OCI-LY7 (cell line): ENCODE results near the gene KCNMA1. TPM values are rescaled to one million over a fixed set of nuclear protein-coding genes. Genes with fewer than 3 reads are reported as not detected.

ENCODE experiments used
- BruUV-seq: library from RNA; stranded (reverse); fragments of 400-500 nt; replicated peaks from 2 replicates; lab custom pipeline; 2021; lab: Mats Ljungman, UMichigan
- CTCF ChIA-PET: fragments of 300-600 bp; sonication (Branson Sonifier 250); formaldehyde crosslinking; loops from one replicate; lab custom pipeline; 2022; ENCODE audit warnings: antibody characterized with exemption; ENCODE audit not compliant: unreplicated experiment; lab: Charles Lee
- POLR2A ChIA-PET: fragments of 300-600 bp; sonication (Branson Sonifier 250); formaldehyde crosslinking; loops from one replicate; lab custom pipeline; 2022; ENCODE audit warnings: antibody characterized with exemption; lab: Charles Lee
- DNase-seq: peaks from one replicate; pipeline ENCODE4 v3.0.0-alpha.2; 2015; ENCODE audit warnings: low spot score
- H2AFZ ChIP-seq: fragments of 200-600 bp; sonication (generic), shearing (Covaris generic); 2 replicates; pipeline ENCODE4 v1.6.1; 2014; ENCODE audit warnings: mild to moderate bottlenecking, antibody characterized with exemption, low read length, moderate library complexity
- H3K27ac ChIP-seq: fragments of 200-600 bp; sonication (generic); 2 replicates; pipeline ENCODE4 v1.5.1; 2014; ENCODE audit warnings: mixed run types, low read depth, mild to moderate bottlenecking, moderate library complexity, low read length, inconsistent platforms; ENCODE audit not compliant: poor library complexity, severe bottlenecking
- H3K36me3 ChIP-seq: fragments of 200-600 bp; sonication (generic); 2 replicates; pipeline ENCODE4 v1.6.1; 2014; ENCODE audit warnings: mild to moderate bottlenecking, antibody characterized with exemption, low read length, moderate library complexity, mixed read lengths; ENCODE audit not compliant: insufficient read depth
- H3K4me1 ChIP-seq: fragments of 200-600 bp; sonication (generic); 2 replicates; pipeline ENCODE4 v1.5.1; 2014; ENCODE audit warnings: mild to moderate bottlenecking, low read length; ENCODE audit not compliant: insufficient read depth, poor library complexity, severe bottlenecking
- H3K4me2 ChIP-seq: fragments of 200-600 bp; sonication (generic); 2 replicates; pipeline ENCODE4 v1.6.1; 2014; ENCODE audit warnings: mild to moderate bottlenecking, low read length
- H3K4me3 ChIP-seq: fragments of 200-600 bp; sonication (generic); 2 replicates; pipeline ENCODE4 v1.5.1; 2014; ENCODE audit warnings: mild to moderate bottlenecking, low read depth, low read length; ENCODE audit not compliant: poor library complexity, severe bottlenecking
- H3K79me2 ChIP-seq: fragments of 200-600 bp; sonication (generic); 2 replicates; pipeline ENCODE4 v1.6.1; 2016; ENCODE audit warnings: low read depth, mild to moderate bottlenecking, low read length, moderate library complexity, mixed read lengths; ENCODE audit not compliant: insufficient read depth
- H3K9me2 ChIP-seq: fragments of 200-600 bp; sonication (generic); 2 replicates; pipeline ENCODE4 v1.6.1; 2016; ENCODE audit warnings: mild to moderate bottlenecking, low read length, mixed read lengths; ENCODE audit not compliant: insufficient read depth
- H3K9me3 ChIP-seq: fragments of 200-600 bp; sonication (generic); 2 replicates; pipeline ENCODE4 v1.6.1; 2014; ENCODE audit warnings: mild to moderate bottlenecking, mixed run types, low read length, mixed read lengths
- H4K20me1 ChIP-seq: fragments of 200-600 bp; sonication (generic); 2 replicates; pipeline ENCODE4 v1.6.1; 2014; ENCODE audit warnings: mild to moderate bottlenecking, antibody characterized with exemption, low read length, moderate library complexity, mixed read lengths; ENCODE audit not compliant: insufficient read depth
- EZH2phosphoT487 ChIP-seq: fragments of 200-600 bp; sonication (generic); IDR thresholded peaks from 2 replicates; pipeline ENCODE4 v1.6.1; 2018; ENCODE audit warnings: low read depth, borderline replicate concordance, mild to moderate bottlenecking, mixed run types, antibody characterized with exemption, low read length, moderate library complexity, mixed read lengths
- intact Hi-C: fragments of 100-400 bp; cut with micrococcal nuclease; formaldehyde crosslinking; loops from one replicate; pipeline ENCODE4 v1.10.0; 2022; ENCODE audit not compliant: unreplicated experiment
- total RNA-seq, 2 experiments: library from RNA; depleted of rRNA in 1 of 2; stranded (reverse); fragments of >200 nt in 1 of 2; shearing (Covaris generic) in 1 of 2; gene quantifications; 2 replicates each; pipeline ENCODE4 v1.2.3, GENCODE V29; 2014 to 2022
- TF ChIP-seq, protein P1 (sequence below): fragments of 200-600 bp; sonication (generic); conservative IDR thresholded peaks from 2 replicates; pipeline ENCODE4 v1.5.1; 2014; ENCODE audit warnings: mild to moderate bottlenecking, antibody characterized with exemption, low read length, moderate library complexity, mixed read lengths

KCNMA1 gene
- total RNA-seq, 2 experiments from 2014 or later, result not detected

DNA sequence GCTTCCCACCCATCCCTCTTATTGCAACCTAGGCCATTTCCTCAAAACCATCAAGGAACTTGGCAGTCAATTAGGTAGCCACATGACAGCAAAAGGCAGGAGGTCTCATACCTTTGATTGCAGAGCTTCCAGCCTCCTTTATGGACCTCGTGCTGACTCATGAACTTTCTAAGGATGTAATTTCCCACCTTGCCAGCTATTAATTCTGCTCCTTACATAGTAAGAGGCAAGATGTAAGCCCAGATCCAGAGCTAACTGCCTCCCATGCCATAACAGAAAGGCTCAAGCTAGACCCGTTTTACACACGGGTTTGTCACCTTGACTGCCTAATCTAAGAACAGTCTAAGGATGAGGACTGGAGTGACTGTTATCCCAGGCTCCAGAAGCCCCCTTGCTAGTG is 565.7 kb downstream of the KCNMA1 start:
- no peak overlapping the region for H3K27ac ChIP-seq
- H3K4me2 ChIP-seq, result no peak overlapping the region
- H2AFZ ChIP-seq, result no peak overlapping the region
- no peak for DNase-seq
- TF ChIP-seq, protein P1, sequence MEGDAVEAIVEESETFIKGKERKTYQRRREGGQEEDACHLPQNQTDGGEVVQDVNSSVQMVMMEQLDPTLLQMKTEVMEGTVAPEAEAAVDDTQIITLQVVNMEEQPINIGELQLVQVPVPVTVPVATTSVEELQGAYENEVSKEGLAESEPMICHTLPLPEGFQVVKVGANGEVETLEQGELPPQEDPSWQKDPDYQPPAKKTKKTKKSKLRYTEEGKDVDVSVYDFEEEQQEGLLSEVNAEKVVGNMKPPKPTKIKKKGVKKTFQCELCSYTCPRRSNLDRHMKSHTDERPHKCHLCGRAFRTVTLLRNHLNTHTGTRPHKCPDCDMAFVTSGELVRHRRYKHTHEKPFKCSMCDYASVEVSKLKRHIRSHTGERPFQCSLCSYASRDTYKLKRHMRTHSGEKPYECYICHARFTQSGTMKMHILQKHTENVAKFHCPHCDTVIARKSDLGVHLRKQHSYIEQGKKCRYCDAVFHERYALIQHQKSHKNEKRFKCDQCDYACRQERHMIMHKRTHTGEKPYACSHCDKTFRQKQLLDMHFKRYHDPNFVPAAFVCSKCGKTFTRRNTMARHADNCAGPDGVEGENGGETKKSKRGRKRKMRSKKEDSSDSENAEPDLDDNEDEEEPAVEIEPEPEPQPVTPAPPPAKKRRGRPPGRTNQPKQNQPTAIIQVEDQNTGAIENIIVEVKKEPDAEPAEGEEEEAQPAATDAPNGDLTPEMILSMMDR, result no peak
- no peak for TF ChIP-seq EZH2phosphoT487
- intact Hi-C loops, result no loop called here
- H3K9me3 ChIP-seq, result no peaks in the 10 kb centered on the region
- no peaks in the 10 kb centered on the region for H3K4me1 ChIP-seq
- BruUV-seq, result no TSS peak
- H3K36me3 ChIP-seq, result no peaks in the 10 kb centered on the region
- H3K79me2 ChIP-seq, result no peaks in the 10 kb centered on the region
- ChIA-PET POLR2A (no interaction called here), CTCF (no interaction called here)
- no peaks in the 10 kb centered on the region for H3K9me2 ChIP-seq
- H3K4me3 ChIP-seq, result no peak overlapping the region
- H4K20me1 ChIP-seq, result no peaks in the 10 kb centered on the region

DNA sequence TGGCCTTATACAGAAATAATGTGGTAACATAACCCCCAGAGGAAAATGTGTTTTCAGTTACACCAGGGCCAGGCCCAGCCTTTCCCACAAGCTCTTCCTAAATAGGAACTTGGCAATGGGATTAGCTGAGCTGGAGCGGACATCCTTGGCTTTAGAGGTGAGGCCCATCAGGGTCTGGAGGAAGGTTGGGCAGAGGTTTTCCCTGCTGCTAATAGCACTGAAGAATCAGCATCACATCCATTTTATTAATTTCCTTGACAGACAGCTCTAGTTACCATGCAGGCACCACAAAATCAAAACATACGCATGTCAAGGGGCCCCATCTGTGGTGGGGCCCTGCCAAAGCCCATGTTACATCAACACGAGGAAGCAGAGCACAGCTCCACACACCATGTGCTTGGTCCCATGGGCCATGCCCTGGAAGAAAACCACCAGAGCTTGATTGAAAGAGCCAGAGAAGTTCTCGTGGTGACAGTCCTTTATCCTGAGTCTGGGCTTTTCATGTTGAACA is 566.6 kb downstream of the KCNMA1 start:
- Histone ChIP-seq H3K4me3 (no peak overlapping the region), H3K4me2 (no peak overlapping the region), H3K9me2 (no peaks in the 10 kb centered on the region), H2AFZ (no peak overlapping the region), H3K36me3 (no peaks in the 10 kb centered on the region), H4K20me1 (no peaks in the 10 kb centered on the region), H3K9me3 (no peaks in the 10 kb centered on the region), H3K27ac (no peak overlapping the region), H3K4me1 (no peaks in the 10 kb centered on the region), H3K79me2 (no peaks in the 10 kb centered on the region)
- no TSS peak for BruUV-seq
- ChIA-PET POLR2A (no interaction called here), CTCF (no interaction called here)
- no peak for DNase-seq
- TF ChIP-seq, protein P1, result no peak
- no peak for TF ChIP-seq EZH2phosphoT487
- intact Hi-C loops, result no loop called here

DNA sequence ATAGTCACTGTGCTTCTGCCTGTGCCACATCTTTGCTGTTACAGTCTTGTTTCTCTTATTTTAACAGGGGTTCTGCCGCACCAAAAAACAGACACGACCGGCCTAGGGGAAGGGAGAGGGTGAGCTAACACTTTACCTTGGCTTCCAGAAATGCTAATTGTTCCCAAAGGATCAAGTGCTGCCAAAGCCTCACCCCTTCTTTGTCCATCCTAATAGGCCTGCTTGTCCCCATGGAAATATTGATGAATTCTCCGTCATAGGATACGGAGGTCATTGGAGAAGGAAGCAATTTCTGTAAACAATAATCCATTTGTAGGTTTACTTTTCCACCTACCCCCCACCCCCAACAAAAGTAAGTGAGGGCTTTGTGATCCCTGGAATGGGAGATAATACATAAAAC is 567.3 kb downstream of the KCNMA1 start:
- H4K20me1 ChIP-seq, result no peaks in the 10 kb centered on the region
- no peak overlapping the region for H2AFZ ChIP-seq
- intact Hi-C loops, result no loop called here
- H3K36me3 ChIP-seq, result no peaks in the 10 kb centered on the region
- TF ChIP-seq, protein P1, result no peak
- no peak for TF ChIP-seq EZH2phosphoT487
- H3K27ac ChIP-seq, result no peak overlapping the region
- H3K4me3 ChIP-seq, result no peak overlapping the region
- no TSS peak for BruUV-seq
- H3K9me2 ChIP-seq, result no peaks in the 10 kb centered on the region
- POLR2A ChIA-PET, result no interaction called here
- H3K9me3 ChIP-seq, result no peaks in the 10 kb centered on the region
- H3K4me1 ChIP-seq, result no peaks in the 10 kb centered on the region
- DNase-seq, result no peak
- H3K79me2 ChIP-seq, result no peaks in the 10 kb centered on the region
- H3K4me2 ChIP-seq, result no peak overlapping the region
- CTCF ChIA-PET, result no interaction called here
